Measurements from ENCODE around the gene SFMBT1. TPM values are rescaled to one million over a fixed set of nuclear protein-coding genes. Genes with fewer than 3 reads are reported as not detected.

Gene SFMBT1
- total RNA-seq, 2 experiments from 2014 or later, result 12.9 to 18.1 TPM

DNA sequence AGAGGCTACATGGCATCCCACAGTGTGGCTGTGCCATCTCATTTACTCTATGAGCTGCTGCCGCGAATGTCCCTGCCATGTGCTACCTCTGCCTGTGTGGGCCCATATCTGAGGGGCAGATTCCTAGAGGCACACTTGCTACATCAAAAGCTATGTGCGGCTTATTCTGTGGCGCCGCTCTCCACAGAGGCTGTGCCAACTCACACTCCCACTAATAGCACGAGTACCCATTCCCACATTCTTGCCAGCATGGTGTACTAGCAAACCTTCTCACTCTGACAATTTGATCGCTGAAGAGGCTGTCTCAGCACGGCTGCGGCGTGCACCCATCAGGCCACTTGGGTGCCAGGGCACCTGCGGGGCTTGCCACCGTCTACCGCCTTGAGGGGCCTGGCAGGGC, 179.9 kb downstream of the SFMBT1 start:
- POLR2A ChIA-PET, result no interaction called here
- H3K4me2 ChIP-seq (ENCODE audit: low read length), result no peak overlapping the region
- H3K9me2 ChIP-seq (ENCODE audit: insufficient read depth, low read length), result no peaks in the 10 kb centered on the region
- no TSS peak for BruUV-seq (replicated peaks)
- H3K27ac ChIP-seq (ENCODE audit: low read depth, low read length, poor library complexity, severe bottlenecking), result no peak overlapping the region
- no peaks in the 10 kb centered on the region; the same call in 1 of the 2 replicates for H4K20me1 ChIP-seq (ENCODE audit: insufficient read depth, low read length)
- no peaks in the 10 kb centered on the region for H3K4me1 ChIP-seq (ENCODE audit: insufficient read depth, low read length, poor library complexity, severe bottlenecking)
- intact Hi-C loops (cut with micrococcal nuclease; ENCODE audit: unreplicated experiment), result no loop called here
- no peaks in the 10 kb centered on the region for H3K79me2 ChIP-seq (ENCODE audit: insufficient read depth, low read depth, low read length)
- H2AFZ ChIP-seq (ENCODE audit: low read length), result no peak overlapping the region
- H3K9me3 ChIP-seq (ENCODE audit: low read length), result no peaks in the 10 kb centered on the region
- no peak overlapping the region for H3K4me3 ChIP-seq (ENCODE audit: low read depth, low read length, poor library complexity, severe bottlenecking)
- no peak for DNase-seq (ENCODE audit: low spot score)
- TF ChIP-seq, protein P1, sequence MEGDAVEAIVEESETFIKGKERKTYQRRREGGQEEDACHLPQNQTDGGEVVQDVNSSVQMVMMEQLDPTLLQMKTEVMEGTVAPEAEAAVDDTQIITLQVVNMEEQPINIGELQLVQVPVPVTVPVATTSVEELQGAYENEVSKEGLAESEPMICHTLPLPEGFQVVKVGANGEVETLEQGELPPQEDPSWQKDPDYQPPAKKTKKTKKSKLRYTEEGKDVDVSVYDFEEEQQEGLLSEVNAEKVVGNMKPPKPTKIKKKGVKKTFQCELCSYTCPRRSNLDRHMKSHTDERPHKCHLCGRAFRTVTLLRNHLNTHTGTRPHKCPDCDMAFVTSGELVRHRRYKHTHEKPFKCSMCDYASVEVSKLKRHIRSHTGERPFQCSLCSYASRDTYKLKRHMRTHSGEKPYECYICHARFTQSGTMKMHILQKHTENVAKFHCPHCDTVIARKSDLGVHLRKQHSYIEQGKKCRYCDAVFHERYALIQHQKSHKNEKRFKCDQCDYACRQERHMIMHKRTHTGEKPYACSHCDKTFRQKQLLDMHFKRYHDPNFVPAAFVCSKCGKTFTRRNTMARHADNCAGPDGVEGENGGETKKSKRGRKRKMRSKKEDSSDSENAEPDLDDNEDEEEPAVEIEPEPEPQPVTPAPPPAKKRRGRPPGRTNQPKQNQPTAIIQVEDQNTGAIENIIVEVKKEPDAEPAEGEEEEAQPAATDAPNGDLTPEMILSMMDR (conservative IDR thresholded peaks at IDR 0.05; ENCODE audit: low read length), result no peak
- no peak for TF ChIP-seq EZH2phosphoT487 (IDR thresholded peaks at IDR 0.05; ENCODE audit: borderline replicate concordance, low read depth, low read length)
- CTCF ChIA-PET (ENCODE audit: unreplicated experiment), result no interaction called here
- no peaks in the 10 kb centered on the region for H3K36me3 ChIP-seq (ENCODE audit: insufficient read depth, low read length)

- DNase-seq (ENCODE audit: low spot score), result no peak
- Histone ChIP-seq H3K79me2 (ENCODE audit: insufficient read depth, low read depth, low read length) (no peaks in the 10 kb centered on the region), H3K9me2 (ENCODE audit: insufficient read depth, low read length) (no peaks in the 10 kb centered on the region), H3K27ac (ENCODE audit: low read depth, low read length, poor library complexity, severe bottlenecking) (no peak overlapping the region), H3K4me1 (ENCODE audit: insufficient read depth, low read length, poor library complexity, severe bottlenecking) (no peaks in the 10 kb centered on the region), H3K36me3 (ENCODE audit: insufficient read depth, low read length) (no peaks in the 10 kb centered on the region), H3K4me2 (ENCODE audit: low read length) (no peak overlapping the region), H3K4me3 (ENCODE audit: low read depth, low read length, poor library complexity, severe bottlenecking) (no peak overlapping the region), H4K20me1 (ENCODE audit: insufficient read depth, low read length) (no peaks in the 10 kb centered on the region), H2AFZ (ENCODE audit: low read length) (no peak overlapping the region), H3K9me3 (ENCODE audit: low read length) (no peaks in the 10 kb centered on the region)
- ChIA-PET CTCF (ENCODE audit: unreplicated experiment) (no interaction called here), POLR2A (interaction anchor here (1.3 kb wide), 1 partner anchor 17 kb away, joined by 3 read pairs; no protein-coding TSS in a partner anchor)
- intact Hi-C loops (cut with micrococcal nuclease; ENCODE audit: unreplicated experiment), result no loop called here
- BruUV-seq (replicated peaks), result no TSS peak
- TF ChIP-seq EZH2phosphoT487 (IDR thresholded peaks at IDR 0.05; ENCODE audit: borderline replicate concordance, low read depth, low read length), result no peak
- TF ChIP-seq, protein P1 (conservative IDR thresholded peaks at IDR 0.05; ENCODE audit: low read length), result no peak
These were observed 185.5 kb downstream of the SFMBT1 start for GRCh38 chr3:52860424-52860768.

DNA sequence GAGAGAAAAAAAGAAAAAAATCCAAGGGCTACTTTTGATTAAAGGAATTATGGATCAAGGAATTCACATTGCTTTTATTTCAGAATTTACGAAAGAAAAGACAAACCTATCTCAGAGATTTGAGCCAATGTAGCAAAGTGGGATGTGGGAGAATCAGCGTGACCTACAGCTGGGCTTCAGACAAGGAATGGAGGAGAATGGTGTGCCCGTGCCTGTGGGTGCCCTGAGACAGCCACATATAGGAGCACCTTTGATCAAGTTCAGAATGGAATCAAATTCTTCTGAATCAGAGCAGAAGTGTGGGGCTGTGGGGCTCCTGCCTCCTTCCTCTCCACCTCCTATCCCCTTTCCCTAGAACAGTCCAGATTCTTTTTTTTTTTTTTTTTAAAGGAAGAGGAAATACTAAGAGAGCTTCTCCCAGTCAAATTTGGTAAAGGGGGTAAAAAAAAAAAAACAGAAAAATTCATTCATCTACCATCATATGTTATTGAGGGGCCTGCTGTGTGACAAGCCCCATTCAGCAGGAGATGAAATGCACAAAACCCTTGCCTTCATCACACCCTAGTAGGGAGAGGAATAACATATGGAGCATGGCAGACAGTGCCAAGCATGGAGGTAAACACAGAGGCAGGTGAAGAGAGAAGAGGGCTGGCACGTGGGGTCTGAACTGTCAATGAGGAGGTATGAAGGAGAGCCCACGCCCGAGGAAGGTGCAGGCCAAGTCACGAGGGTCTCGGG, 186.0 kb downstream of the SFMBT1 start:
- Histone ChIP-seq H3K4me3 (ENCODE audit: low read depth, low read length, poor library complexity, severe bottlenecking) (no peak overlapping the region), H3K9me3 (ENCODE audit: low read length) (no peaks in the 10 kb centered on the region), H4K20me1 (ENCODE audit: insufficient read depth, low read length) (no peaks in the 10 kb centered on the region), H3K4me2 (ENCODE audit: low read length) (no peak overlapping the region), H3K9me2 (ENCODE audit: insufficient read depth, low read length) (no peaks in the 10 kb centered on the region), H3K36me3 (ENCODE audit: insufficient read depth, low read length) (no peaks in the 10 kb centered on the region), H3K79me2 (ENCODE audit: insufficient read depth, low read depth, low read length) (no peaks in the 10 kb centered on the region), H3K27ac (ENCODE audit: low read depth, low read length, poor library complexity, severe bottlenecking) (no peak overlapping the region), H3K4me1 (ENCODE audit: insufficient read depth, low read length, poor library complexity, severe bottlenecking) (no peaks in the 10 kb centered on the region), H2AFZ (ENCODE audit: low read length) (no peak overlapping the region)
- ChIA-PET CTCF (ENCODE audit: unreplicated experiment) (no interaction called here), POLR2A (interaction anchor here (1.3 kb wide), 1 partner anchor 18 kb away, joined by 3 read pairs; no protein-coding TSS in a partner anchor)
- BruUV-seq (replicated peaks), result no TSS peak
- intact Hi-C loops (cut with micrococcal nuclease; ENCODE audit: unreplicated experiment), result no loop called here
- DNase-seq (ENCODE audit: low spot score), result no peak
- TF ChIP-seq, protein P1 (conservative IDR thresholded peaks at IDR 0.05; ENCODE audit: low read length), result no peak
- TF ChIP-seq EZH2phosphoT487 (IDR thresholded peaks at IDR 0.05; ENCODE audit: borderline replicate concordance, low read depth, low read length), result no peak

Data from OCI-LY7 (cell line).